ENCODE results near the gene ANKRD12. TPM values are rescaled to one million over a fixed set of nuclear protein-coding genes. Genes with fewer than 3 reads are reported as not detected.

Gene ANKRD12
- total RNA-seq, 1 experiment from 2014 or later, result 43.4 TPM

DNA sequence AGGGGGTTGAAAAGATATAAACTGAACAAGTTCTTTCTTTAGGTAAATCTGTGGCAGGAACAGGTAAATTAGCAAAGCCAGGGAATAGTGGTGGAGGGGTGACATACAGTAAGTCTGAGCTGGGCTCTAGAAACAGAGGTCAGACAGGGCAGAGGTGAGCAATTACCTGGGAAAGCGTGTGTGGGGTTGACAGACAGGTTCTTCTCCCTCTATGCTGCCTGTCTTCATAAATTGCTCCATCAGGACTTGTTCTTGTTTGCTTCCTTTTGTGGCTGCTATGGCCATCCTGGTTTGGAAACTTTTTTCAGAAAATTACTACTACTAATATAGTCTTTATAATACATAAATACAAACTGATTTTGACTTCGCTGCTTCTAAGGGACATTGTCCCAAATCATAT is 3.4 kb upstream of the ANKRD12 start:
- H3K36me3 Mint-ChIP-seq, result peaks cover 43% of the 10 kb centered on the region
- no peak overlapping the region for H3K4me3 Mint-ChIP-seq
- ChIA-PET CTCF (no interaction called here), POLR2A (no interaction called here)
- TF ChIP-seq MYBL2 (CRISPR knock-in tag; IDR thresholded peaks at IDR 0.05) (no peak), EMX1 (CRISPR knock-in tag; IDR thresholded peaks at IDR 0.05) (no peak), ZNF219 (CRISPR knock-in tag; IDR thresholded peaks at IDR 0.05; ENCODE audit: borderline replicate concordance) (no peak), NFATC4 (CRISPR knock-in tag; IDR thresholded peaks at IDR 0.05) (no peak), CREM (CRISPR knock-in tag; IDR thresholded peaks at IDR 0.05) (no peak), TEAD1 (CRISPR knock-in tag; IDR thresholded peaks at IDR 0.05) (no peak), ZNF232 (CRISPR knock-in tag; IDR thresholded peaks at IDR 0.05) (no peak), ELF4 (CRISPR knock-in tag; IDR thresholded peaks at IDR 0.05; ENCODE audit: low read depth) (no peak), GTF2I (CRISPR knock-in tag; conservative IDR thresholded peaks at IDR 0.05) (no peak), CREB1 (CRISPR knock-in tag; IDR thresholded peaks at IDR 0.05) (no peak), GRHL2 (CRISPR knock-in tag; IDR thresholded peaks at IDR 0.05; ENCODE audit: insufficient replicate concordance, severe bottlenecking) (no peak)
- TF ChIP-seq, protein P1, sequence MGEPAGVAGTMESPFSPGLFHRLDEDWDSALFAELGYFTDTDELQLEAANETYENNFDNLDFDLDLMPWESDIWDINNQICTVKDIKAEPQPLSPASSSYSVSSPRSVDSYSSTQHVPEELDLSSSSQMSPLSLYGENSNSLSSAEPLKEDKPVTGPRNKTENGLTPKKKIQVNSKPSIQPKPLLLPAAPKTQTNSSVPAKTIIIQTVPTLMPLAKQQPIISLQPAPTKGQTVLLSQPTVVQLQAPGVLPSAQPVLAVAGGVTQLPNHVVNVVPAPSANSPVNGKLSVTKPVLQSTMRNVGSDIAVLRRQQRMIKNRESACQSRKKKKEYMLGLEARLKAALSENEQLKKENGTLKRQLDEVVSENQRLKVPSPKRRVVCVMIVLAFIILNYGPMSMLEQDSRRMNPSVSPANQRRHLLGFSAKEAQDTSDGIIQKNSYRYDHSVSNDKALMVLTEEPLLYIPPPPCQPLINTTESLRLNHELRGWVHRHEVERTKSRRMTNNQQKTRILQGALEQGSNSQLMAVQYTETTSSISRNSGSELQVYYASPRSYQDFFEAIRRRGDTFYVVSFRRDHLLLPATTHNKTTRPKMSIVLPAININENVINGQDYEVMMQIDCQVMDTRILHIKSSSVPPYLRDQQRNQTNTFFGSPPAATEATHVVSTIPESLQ (CRISPR knock-in tag; IDR thresholded peaks at IDR 0.05), result no peak
- TF ChIP-seq, protein P2, sequence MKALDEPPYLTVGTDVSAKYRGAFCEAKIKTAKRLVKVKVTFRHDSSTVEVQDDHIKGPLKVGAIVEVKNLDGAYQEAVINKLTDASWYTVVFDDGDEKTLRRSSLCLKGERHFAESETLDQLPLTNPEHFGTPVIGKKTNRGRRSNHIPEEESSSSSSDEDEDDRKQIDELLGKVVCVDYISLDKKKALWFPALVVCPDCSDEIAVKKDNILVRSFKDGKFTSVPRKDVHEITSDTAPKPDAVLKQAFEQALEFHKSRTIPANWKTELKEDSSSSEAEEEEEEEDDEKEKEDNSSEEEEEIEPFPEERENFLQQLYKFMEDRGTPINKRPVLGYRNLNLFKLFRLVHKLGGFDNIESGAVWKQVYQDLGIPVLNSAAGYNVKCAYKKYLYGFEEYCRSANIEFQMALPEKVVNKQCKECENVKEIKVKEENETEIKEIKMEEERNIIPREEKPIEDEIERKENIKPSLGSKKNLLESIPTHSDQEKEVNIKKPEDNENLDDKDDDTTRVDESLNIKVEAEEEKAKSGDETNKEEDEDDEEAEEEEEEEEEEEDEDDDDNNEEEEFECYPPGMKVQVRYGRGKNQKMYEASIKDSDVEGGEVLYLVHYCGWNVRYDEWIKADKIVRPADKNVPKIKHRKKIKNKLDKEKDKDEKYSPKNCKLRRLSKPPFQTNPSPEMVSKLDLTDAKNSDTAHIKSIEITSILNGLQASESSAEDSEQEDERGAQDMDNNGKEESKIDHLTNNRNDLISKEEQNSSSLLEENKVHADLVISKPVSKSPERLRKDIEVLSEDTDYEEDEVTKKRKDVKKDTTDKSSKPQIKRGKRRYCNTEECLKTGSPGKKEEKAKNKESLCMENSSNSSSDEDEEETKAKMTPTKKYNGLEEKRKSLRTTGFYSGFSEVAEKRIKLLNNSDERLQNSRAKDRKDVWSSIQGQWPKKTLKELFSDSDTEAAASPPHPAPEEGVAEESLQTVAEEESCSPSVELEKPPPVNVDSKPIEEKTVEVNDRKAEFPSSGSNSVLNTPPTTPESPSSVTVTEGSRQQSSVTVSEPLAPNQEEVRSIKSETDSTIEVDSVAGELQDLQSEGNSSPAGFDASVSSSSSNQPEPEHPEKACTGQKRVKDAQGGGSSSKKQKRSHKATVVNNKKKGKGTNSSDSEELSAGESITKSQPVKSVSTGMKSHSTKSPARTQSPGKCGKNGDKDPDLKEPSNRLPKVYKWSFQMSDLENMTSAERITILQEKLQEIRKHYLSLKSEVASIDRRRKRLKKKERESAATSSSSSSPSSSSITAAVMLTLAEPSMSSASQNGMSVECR (CRISPR knock-in tag; IDR thresholded peaks at IDR 0.05; ENCODE audit: borderline replicate concordance), result no peak
- TF ChIP-seq, protein P3, sequence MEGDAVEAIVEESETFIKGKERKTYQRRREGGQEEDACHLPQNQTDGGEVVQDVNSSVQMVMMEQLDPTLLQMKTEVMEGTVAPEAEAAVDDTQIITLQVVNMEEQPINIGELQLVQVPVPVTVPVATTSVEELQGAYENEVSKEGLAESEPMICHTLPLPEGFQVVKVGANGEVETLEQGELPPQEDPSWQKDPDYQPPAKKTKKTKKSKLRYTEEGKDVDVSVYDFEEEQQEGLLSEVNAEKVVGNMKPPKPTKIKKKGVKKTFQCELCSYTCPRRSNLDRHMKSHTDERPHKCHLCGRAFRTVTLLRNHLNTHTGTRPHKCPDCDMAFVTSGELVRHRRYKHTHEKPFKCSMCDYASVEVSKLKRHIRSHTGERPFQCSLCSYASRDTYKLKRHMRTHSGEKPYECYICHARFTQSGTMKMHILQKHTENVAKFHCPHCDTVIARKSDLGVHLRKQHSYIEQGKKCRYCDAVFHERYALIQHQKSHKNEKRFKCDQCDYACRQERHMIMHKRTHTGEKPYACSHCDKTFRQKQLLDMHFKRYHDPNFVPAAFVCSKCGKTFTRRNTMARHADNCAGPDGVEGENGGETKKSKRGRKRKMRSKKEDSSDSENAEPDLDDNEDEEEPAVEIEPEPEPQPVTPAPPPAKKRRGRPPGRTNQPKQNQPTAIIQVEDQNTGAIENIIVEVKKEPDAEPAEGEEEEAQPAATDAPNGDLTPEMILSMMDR (IDR thresholded peaks at IDR 0.05), result no peak
- TF ChIP-seq, protein P4, sequence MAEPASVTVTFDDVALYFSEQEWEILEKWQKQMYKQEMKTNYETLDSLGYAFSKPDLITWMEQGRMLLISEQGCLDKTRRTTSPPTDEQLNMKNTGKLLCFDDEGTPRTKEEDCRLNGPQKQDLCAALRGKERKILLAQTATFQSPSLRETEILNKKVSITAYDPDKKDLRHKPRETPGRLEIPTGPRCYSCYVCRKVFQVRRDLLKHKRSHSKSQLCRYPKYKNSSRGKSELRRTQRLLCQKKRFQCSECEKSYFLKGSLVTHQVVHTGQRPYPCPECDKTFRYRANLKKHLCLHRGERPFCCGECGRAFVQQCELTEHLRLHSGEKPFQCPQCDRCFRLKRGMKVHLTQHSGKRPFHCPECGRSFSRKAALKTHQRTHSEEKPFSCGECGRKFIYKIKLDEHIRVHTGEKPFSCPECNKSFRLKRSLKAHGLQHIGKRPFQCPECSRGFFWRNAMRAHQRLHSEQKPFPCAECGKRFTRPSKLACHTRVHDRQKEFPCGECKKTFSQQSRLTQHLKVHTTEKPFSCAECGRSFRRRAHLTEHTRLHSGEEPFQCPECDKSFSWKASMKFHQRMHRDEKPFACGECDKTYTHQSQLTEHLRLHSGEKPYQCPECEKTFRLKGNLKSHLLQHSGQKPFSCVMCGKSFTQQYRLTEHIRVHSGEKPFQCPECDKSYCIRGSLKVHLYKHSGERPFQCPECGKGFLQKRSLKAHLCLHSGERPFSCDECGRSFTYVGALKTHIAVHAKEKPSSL (CRISPR knock-in tag; conservative IDR thresholded peaks at IDR 0.05), result no peak
- TF ChIP-seq, protein P5, sequence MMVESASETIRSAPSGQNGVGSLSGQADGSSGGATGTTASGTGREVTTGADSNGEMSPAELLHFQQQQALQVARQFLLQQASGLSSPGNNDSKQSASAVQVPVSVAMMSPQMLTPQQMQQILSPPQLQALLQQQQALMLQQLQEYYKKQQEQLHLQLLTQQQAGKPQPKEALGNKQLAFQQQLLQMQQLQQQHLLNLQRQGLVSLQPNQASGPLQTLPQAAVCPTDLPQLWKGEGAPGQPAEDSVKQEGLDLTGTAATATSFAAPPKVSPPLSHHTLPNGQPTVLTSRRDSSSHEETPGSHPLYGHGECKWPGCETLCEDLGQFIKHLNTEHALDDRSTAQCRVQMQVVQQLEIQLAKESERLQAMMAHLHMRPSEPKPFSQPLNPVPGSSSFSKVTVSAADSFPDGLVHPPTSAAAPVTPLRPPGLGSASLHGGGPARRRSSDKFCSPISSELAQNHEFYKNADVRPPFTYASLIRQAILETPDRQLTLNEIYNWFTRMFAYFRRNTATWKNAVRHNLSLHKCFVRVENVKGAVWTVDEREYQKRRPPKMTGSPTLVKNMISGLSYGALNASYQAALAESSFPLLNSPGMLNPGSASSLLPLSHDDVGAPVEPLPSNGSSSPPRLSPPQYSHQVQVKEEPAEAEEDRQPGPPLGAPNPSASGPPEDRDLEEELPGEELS (CRISPR knock-in tag; IDR thresholded peaks at IDR 0.05), result no peak
- TF ChIP-seq, protein P6, sequence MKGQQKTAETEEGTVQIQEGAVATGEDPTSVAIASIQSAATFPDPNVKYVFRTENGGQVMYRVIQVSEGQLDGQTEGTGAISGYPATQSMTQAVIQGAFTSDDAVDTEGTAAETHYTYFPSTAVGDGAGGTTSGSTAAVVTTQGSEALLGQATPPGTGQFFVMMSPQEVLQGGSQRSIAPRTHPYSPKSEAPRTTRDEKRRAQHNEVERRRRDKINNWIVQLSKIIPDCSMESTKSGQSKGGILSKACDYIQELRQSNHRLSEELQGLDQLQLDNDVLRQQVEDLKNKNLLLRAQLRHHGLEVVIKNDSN (CRISPR knock-in tag; IDR thresholded peaks at IDR 0.05), result no peak
- TF ChIP-seq, protein P7, sequence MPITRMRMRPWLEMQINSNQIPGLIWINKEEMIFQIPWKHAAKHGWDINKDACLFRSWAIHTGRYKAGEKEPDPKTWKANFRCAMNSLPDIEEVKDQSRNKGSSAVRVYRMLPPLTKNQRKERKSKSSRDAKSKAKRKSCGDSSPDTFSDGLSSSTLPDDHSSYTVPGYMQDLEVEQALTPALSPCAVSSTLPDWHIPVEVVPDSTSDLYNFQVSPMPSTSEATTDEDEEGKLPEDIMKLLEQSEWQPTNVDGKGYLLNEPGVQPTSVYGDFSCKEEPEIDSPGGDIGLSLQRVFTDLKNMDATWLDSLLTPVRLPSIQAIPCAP (CRISPR knock-in tag; IDR thresholded peaks at IDR 0.05), result no peak
- H3K9me3 Mint-ChIP-seq, result no peaks in the 10 kb centered on the region
- H3K27me3 Mint-ChIP-seq (ENCODE audit: low read depth), result no peaks in the 10 kb centered on the region
- H3K4me1 Mint-ChIP-seq, result peaks cover 16% of the 10 kb centered on the region
- no peak for DNase-seq (ENCODE audit: low spot score)
- ATAC-seq, result no peak
- no peak overlapping the region; the same call in 1 of the 2 replicates for H3K27ac Mint-ChIP-seq
